Epithelial cell of proximal tubule (primary cell): Measurements from ENCODE around the gene ATP5F1D. TPM values are rescaled to one million over a fixed set of nuclear protein-coding genes. Genes with fewer than 3 reads are reported as not detected.

ENCODE experiments used
- DNase-seq: peaks from one replicate; pipeline ENCODE4 v3.0.0-alpha.2; 2011; ENCODE audit warnings: low read depth
- H3K4me3 ChIP-seq: 2 replicates; pipeline ENCODE4 v1.5.1; 2011; ENCODE audit warnings: low read depth, mild to moderate bottlenecking, low read length
- total RNA-seq: library from RNA; depleted of rRNA; stranded (reverse); fragments of >200 nt; gene quantifications from 2 replicates; pipeline ENCODE4 v1.2.3, GENCODE V29; 2015
- TF ChIP-seq, protein P1 (sequence below): conservative IDR thresholded peaks from 2 replicates; pipeline ENCODE4 v1.5.1; 2012; ENCODE audit warnings: low read depth, mild to moderate bottlenecking, low read length

ATP5F1D gene
- total RNA-seq, 1 donor from 2014 or later: 110 TPM

DNA sequence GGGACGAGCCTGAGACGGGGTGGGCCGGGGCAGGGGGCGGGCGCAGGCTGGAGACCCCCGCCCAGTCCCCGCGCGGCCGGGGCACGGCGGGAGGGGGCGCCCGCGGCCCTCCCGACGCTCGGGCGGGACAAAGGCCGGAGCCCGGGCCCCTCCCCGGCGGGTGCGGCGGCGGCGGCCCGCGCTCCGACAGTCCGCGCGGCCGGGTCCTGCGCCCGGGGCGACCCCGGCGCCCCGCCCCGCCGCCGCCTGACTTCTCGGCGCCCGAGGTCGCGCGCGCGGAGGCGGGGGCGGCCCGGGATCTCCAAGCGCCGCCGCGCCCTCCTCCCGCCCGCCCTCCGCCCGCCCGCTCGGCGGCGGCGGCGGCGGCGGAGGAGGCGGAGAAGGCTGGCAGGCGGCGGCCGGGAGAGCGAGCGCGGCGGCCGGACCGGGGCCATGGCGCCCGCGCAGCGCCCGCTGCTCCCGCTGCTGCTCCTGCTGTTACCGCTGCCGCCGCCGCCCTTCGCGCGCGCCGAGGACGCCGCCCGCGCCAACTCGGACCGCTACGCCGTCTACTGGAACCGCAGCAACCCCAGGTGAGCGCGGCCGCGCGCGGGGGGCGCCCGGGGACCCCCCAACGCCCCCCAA is 44.3 kb downstream of the ATP5F1D start, which contains the start of gene EFNA2:
EFNA2 (plus strand) TSS at position 137 of the 624 bp plus-strand sequence; CDS start at position 433, 296 bp downstream.
- no peak for DNase-seq
- no peak within 1 kb of the TSS for H3K4me3 ChIP-seq
- TF ChIP-seq, protein P1, sequence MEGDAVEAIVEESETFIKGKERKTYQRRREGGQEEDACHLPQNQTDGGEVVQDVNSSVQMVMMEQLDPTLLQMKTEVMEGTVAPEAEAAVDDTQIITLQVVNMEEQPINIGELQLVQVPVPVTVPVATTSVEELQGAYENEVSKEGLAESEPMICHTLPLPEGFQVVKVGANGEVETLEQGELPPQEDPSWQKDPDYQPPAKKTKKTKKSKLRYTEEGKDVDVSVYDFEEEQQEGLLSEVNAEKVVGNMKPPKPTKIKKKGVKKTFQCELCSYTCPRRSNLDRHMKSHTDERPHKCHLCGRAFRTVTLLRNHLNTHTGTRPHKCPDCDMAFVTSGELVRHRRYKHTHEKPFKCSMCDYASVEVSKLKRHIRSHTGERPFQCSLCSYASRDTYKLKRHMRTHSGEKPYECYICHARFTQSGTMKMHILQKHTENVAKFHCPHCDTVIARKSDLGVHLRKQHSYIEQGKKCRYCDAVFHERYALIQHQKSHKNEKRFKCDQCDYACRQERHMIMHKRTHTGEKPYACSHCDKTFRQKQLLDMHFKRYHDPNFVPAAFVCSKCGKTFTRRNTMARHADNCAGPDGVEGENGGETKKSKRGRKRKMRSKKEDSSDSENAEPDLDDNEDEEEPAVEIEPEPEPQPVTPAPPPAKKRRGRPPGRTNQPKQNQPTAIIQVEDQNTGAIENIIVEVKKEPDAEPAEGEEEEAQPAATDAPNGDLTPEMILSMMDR: no peak

DNA sequence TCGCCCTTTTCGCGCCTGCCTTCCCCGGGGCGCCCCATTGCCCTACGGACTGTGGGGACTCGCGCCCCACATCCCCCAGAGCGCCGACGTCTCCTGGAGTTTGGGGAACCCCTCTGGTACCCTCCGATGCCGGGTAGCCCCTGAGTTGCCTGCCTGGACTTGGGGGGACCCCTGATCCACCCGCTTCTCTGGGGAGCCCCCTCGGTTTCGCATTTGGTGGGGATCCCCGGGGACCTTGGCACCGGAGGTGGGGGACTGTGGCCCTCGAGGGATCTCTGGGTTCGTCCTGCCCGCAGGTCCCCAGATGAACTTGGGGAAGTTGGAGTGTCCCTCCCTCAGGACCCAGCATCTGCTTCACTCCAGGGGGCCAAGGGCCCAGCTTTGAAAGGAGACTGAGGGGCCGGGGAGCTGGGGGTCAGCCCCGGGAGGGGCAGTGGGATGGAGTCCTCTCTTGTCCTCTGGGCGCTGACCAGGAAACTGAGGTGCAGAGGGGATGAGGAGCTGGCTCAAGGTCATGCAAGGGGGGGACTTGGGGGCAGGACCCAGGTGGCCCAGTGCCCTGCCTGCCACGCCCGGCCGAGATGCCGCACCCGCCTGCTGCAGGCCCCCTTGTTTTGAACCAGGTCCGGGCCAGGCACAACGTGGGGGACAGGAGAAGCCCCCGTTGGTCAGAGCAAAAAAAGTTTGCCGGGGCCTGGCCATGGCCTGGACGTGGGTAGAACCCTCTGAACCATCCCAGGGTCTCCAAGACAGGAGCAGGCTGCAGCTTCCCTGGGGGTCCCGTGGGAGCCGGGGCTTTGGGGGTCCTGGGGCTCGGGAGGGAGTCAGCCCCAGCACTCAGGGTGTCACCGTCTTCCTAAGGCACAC is 45.2 kb downstream of the ATP5F1D start:
- DNase-seq: no peak
- no peak overlapping the region for H3K4me3 ChIP-seq
- TF ChIP-seq, protein P1: no peak

GRCh38 chr19:1287354-1288225 is 46.0 kb downstream of the ATP5F1D start:
- DNase-seq: no peak
- H3K4me3 ChIP-seq: no peak overlapping the region
- TF ChIP-seq, protein P1: no peak

- TF ChIP-seq, protein P1: no peak
- no peak overlapping the region for H3K4me3 ChIP-seq
- DNase-seq: no peak
Measured at GRCh38 chr19:1288226-1288612, 46.7 kb downstream of the ATP5F1D start.

DNA sequence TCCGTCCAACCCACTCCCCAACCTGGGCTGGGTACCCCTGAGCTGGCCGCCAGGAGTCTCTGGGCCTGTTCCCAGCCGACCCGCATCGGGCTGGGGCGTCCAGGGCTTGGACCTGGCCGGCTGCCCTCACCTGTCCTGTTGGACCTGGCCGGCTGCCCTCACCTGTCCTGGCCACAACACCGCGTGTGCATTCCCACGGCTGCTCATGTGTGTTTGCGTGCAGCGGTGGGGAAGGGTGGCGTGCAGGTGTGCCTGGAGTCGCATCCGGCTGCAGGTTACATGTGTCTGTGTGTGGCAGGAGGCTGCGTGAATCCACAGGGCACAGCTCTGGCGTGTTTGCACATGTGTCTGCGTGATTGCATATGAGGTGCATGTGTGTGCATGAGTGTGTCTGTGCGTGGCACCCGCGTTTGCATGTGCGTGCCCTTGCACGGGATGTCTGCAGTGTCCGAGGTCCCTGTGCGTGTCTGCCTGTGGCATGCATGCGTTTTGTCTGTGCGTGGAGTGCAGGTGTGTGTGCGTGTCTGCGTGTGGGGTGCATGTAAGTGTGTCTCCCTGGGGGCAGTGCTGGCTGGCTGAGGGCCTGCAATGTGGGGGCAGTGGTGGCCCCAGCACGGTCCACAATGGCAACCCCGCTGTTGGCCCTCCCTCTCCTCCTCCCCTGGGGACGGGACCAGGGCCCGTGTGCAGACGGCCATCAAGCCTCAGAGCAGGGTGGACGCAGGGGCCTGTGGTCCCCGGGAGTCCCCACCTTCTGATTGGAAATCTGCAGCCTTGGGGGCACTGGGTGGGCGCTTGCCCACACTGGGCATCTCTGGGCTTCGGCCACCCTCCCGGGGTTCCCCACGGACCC is 47.5 kb downstream of the ATP5F1D start:
- TF ChIP-seq, protein P1: no peak
- H3K4me3 ChIP-seq: no peak overlapping the region
- DNase-seq: no peak

DNA sequence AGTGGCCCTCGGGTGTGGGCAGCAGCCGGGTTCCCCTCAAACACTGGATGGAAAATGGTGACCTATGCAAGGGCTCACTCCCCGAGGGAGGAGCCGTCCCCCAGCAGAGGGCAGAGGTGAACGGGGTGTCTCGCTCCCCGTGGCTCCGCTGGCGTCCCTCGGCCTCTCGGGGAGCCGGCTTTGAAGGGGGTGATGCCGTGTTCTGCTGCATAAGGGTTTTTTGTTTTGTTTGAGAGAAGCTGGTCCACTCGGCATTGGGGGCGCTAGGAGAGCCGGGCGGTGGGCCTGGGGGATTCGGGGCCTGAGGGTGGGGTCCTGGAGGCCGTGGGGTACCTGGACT is 48.1 kb downstream of the ATP5F1D start:
- H3K4me3 ChIP-seq: no peak overlapping the region
- no peak for DNase-seq
- TF ChIP-seq, protein P1: no peak
